ENCODE measurements around the gene ZSCAN12. TPM values are rescaled to one million over a fixed set of nuclear protein-coding genes. Genes with fewer than 3 reads are reported as not detected.

The ZSCAN12 gene
- total RNA-seq, 1 experiment from 2014 or later = 7.8 TPM

GRCh38 chr6:28393912-28394662 lies 5.5 kb downstream of the ZSCAN12 start (continued):
- no peak for TF ChIP-seq AFF4 (CRISPR knock-in tag; IDR thresholded peaks at IDR 0.05; ENCODE audit: borderline replicate concordance)

GRCh38 chr6:28390688-28391087 lies 8.9 kb downstream of the ZSCAN12 start:
- POLR2A ChIA-PET = no interaction called here
- Mint-ChIP-seq H3K36me3 (peaks cover 56% of the 10 kb centered on the region), H3K4me3 (no peak overlapping the region), H3K4me1 (peaks cover 12% of the 10 kb centered on the region), H3K27ac (no peak overlapping the region), H3K27me3 (ENCODE audit: low read depth) (no peaks in the 10 kb centered on the region), H3K9me3 (no peaks in the 10 kb centered on the region)
- CTCF ChIA-PET = no interaction called here
- ATAC-seq = no peak
- no peak for DNase-seq (ENCODE audit: low spot score)
- TF ChIP-seq FOXJ3 (CRISPR knock-in tag; IDR thresholded peaks at IDR 0.05; ENCODE audit: borderline replicate concordance) = no peak
- TF ChIP-seq, protein P1, sequence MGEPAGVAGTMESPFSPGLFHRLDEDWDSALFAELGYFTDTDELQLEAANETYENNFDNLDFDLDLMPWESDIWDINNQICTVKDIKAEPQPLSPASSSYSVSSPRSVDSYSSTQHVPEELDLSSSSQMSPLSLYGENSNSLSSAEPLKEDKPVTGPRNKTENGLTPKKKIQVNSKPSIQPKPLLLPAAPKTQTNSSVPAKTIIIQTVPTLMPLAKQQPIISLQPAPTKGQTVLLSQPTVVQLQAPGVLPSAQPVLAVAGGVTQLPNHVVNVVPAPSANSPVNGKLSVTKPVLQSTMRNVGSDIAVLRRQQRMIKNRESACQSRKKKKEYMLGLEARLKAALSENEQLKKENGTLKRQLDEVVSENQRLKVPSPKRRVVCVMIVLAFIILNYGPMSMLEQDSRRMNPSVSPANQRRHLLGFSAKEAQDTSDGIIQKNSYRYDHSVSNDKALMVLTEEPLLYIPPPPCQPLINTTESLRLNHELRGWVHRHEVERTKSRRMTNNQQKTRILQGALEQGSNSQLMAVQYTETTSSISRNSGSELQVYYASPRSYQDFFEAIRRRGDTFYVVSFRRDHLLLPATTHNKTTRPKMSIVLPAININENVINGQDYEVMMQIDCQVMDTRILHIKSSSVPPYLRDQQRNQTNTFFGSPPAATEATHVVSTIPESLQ (CRISPR knock-in tag; IDR thresholded peaks at IDR 0.05) = no peak
- TF ChIP-seq ZNF263 (CRISPR knock-in tag; IDR thresholded peaks at IDR 0.05; ENCODE audit: low read depth) = no peak
- TF ChIP-seq CBFB (CRISPR knock-in tag; IDR thresholded peaks at IDR 0.05; ENCODE audit: low read depth) = no peak
- TF ChIP-seq E2F5 (CRISPR knock-in tag; IDR thresholded peaks at IDR 0.05) = no peak
- TF ChIP-seq ZNF219 (CRISPR knock-in tag; IDR thresholded peaks at IDR 0.05; ENCODE audit: borderline replicate concordance) = no peak
- no peak for TF ChIP-seq MYBL2 (CRISPR knock-in tag; IDR thresholded peaks at IDR 0.05)
- TF ChIP-seq E2F4 (CRISPR knock-in tag; IDR thresholded peaks at IDR 0.05; ENCODE audit: borderline replicate concordance, low read depth) = no peak
- no peak for TF ChIP-seq ARID4B (CRISPR knock-in tag; IDR thresholded peaks at IDR 0.05; ENCODE audit: borderline replicate concordance)
- TF ChIP-seq, protein P2, sequence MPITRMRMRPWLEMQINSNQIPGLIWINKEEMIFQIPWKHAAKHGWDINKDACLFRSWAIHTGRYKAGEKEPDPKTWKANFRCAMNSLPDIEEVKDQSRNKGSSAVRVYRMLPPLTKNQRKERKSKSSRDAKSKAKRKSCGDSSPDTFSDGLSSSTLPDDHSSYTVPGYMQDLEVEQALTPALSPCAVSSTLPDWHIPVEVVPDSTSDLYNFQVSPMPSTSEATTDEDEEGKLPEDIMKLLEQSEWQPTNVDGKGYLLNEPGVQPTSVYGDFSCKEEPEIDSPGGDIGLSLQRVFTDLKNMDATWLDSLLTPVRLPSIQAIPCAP (CRISPR knock-in tag; IDR thresholded peaks at IDR 0.05) = no peak
- no peak for TF ChIP-seq OVOL2 (CRISPR knock-in tag; IDR thresholded peaks at IDR 0.05; ENCODE audit: borderline replicate concordance)
- no peak for TF ChIP-seq ZNF281 (CRISPR knock-in tag; IDR thresholded peaks at IDR 0.05)
- no peak for TF ChIP-seq ZBTB21 (CRISPR knock-in tag; IDR thresholded peaks at IDR 0.05; ENCODE audit: borderline replicate concordance)
- no peak for TF ChIP-seq FOXK1 (CRISPR knock-in tag; IDR thresholded peaks at IDR 0.05)
- TF ChIP-seq ZNF317 (CRISPR knock-in tag; IDR thresholded peaks at IDR 0.05; ENCODE audit: borderline replicate concordance, low read depth) = no peak
- no peak for TF ChIP-seq HMGA2 (CRISPR knock-in tag; IDR thresholded peaks at IDR 0.05)
- TF ChIP-seq TCF7 (CRISPR knock-in tag; IDR thresholded peaks at IDR 0.05; ENCODE audit: low read depth) = no peak
- no peak for TF ChIP-seq ZNF416 (CRISPR knock-in tag; IDR thresholded peaks at IDR 0.05)
